ENCODE data around the gene SHC3. TPM values are rescaled to one million over a fixed set of nuclear protein-coding genes. Genes with fewer than 3 reads are reported as not detected.

Gene SHC3
- total RNA-seq, 1 experiment from 2014 or later: 0.27 TPM

DNA sequence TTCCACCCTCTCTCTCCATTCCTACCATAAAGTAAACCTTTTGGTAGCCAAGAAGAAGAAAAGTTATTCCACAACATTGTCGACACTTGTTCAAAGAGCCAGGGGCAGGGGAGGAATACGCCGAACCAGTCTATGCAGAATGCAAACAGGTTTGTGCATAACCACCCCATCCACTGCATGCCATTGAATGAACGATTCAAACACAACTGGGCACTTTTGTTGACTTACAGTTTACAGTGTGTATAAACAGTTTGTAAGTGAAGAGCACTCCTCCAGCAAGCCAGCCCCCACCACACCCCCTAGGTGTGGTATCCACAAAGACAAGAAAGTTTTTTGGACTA lies 194.1 kb downstream of the SHC3 start:
- no peak for ATAC-seq
- ChIA-PET CTCF (no interaction called here), RAD21 (ENCODE audit: low non-redundant PET in 1 of 2, low total read pairs in 2 of 2, uncharacterized antibody in 2 of 2, unreplicated experiment in 2 of 2) (no interaction called here), POLR2A (no interaction called here)
- DNase-seq (ENCODE audit: low read depth, low spot score): no peak
- Histone ChIP-seq H3K9ac (ENCODE audit: low read length) (no peak overlapping the region), H4K20me1 (ENCODE audit: insufficient read depth) (no peaks in the 10 kb centered on the region), H3K4me2 (ENCODE audit: low read length) (no peak overlapping the region), H3K27ac (ENCODE audit: low read depth, low read length) (no peak overlapping the region), H3K27me3 (ENCODE audit: insufficient read depth, low read length) (no peaks in the 10 kb centered on the region), H2AFZ (ENCODE audit: low read depth, low read length, poor library complexity, severe bottlenecking) (no peak overlapping the region), H3K9me3 (ENCODE audit: control insufficient read depth in 1 of 2, insufficient read depth in 1 of 2, low read depth in 1 of 2, low read length in 2 of 2) (no peaks in the 10 kb centered on the region), H3K79me2 (ENCODE audit: insufficient read depth, low read length) (no peaks in the 10 kb centered on the region), H3K4me3 (replicated peaks in 1 of 2; ENCODE audit: low read depth in 1 of 2, low read length in 2 of 2) (no peak overlapping the region), H3K9me2 (ENCODE audit: insufficient read depth) (no peaks in the 10 kb centered on the region), H3K36me3 (ENCODE audit: control insufficient read depth in 1 of 2, insufficient read depth in 2 of 2, low read length in 2 of 2) (no peaks in the 10 kb centered on the region), H3K4me1 (ENCODE audit: control insufficient read depth in 1 of 2, insufficient read depth in 2 of 2, low read length in 2 of 2) (no peaks in the 10 kb centered on the region)
- BruUV-seq (replicated peaks): no TSS peak
- no peak for TF ChIP-seq TCF7L2 (IDR thresholded peaks at IDR 0.05; ENCODE audit: borderline replicate concordance, extremely low read depth, insufficient read depth, insufficient read length)
- no peak for TF ChIP-seq SP1 (IDR thresholded peaks at IDR 0.05; ENCODE audit: low read depth)
- no peak for TF ChIP-seq JUND (IDR thresholded peaks at IDR 0.05)
- TF ChIP-seq CTCF (IDR thresholded peaks at IDR 0.05 in 2 of 3, conservative IDR thresholded peaks at IDR 0.05 in 1 of 3; ENCODE audit: borderline replicate concordance in 1 of 3, insufficient read depth in 1 of 3, low read depth in 2 of 3, low read length in 2 of 3): no peak
- no peak for TF ChIP-seq RAD21 (IDR thresholded peaks at IDR 0.05; ENCODE audit: low read depth)
- TF ChIP-seq ZFX (IDR thresholded peaks at IDR 0.05): no peak
- TF ChIP-seq EZH2 (IDR thresholded peaks at IDR 0.05): no peak
- TF ChIP-seq, protein P1, sequence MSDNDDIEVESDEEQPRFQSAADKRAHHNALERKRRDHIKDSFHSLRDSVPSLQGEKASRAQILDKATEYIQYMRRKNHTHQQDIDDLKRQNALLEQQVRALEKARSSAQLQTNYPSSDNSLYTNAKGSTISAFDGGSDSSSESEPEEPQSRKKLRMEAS (IDR thresholded peaks at IDR 0.05): no peak
- no peak for TF ChIP-seq YY1 (IDR thresholded peaks at IDR 0.05; ENCODE audit: extremely low read depth, insufficient replicate concordance, low read depth, low read length)
- TF ChIP-seq EZH2phosphoT487 (IDR thresholded peaks at IDR 0.05; ENCODE audit: borderline replicate concordance): no peak
- TF ChIP-seq, protein P2, sequence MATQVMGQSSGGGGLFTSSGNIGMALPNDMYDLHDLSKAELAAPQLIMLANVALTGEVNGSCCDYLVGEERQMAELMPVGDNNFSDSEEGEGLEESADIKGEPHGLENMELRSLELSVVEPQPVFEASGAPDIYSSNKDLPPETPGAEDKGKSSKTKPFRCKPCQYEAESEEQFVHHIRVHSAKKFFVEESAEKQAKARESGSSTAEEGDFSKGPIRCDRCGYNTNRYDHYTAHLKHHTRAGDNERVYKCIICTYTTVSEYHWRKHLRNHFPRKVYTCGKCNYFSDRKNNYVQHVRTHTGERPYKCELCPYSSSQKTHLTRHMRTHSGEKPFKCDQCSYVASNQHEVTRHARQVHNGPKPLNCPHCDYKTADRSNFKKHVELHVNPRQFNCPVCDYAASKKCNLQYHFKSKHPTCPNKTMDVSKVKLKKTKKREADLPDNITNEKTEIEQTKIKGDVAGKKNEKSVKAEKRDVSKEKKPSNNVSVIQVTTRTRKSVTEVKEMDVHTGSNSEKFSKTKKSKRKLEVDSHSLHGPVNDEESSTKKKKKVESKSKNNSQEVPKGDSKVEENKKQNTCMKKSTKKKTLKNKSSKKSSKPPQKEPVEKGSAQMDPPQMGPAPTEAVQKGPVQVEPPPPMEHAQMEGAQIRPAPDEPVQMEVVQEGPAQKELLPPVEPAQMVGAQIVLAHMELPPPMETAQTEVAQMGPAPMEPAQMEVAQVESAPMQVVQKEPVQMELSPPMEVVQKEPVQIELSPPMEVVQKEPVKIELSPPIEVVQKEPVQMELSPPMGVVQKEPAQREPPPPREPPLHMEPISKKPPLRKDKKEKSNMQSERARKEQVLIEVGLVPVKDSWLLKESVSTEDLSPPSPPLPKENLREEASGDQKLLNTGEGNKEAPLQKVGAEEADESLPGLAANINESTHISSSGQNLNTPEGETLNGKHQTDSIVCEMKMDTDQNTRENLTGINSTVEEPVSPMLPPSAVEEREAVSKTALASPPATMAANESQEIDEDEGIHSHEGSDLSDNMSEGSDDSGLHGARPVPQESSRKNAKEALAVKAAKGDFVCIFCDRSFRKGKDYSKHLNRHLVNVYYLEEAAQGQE (IDR thresholded peaks at IDR 0.05; ENCODE audit: low read depth): no peak
- TF ChIP-seq POLR2AphosphoS5 (IDR thresholded peaks at IDR 0.05; ENCODE audit: low read depth, low read length): no peak
- no peak for TF ChIP-seq FOSL1 (IDR thresholded peaks at IDR 0.05; ENCODE audit: low read depth)
- intact Hi-C loops (cut with micrococcal nuclease): no loop called here

All from HCT116 (cell line).